Spinal cord (tissue), 4 donors: Measurements from ENCODE around the gene PCSK9. TPM values are rescaled to one million over a fixed set of nuclear protein-coding genes. Genes with fewer than 3 reads are reported as not detected.

Experiments used
- polyA plus RNA-seq, 2 donors: library from polyadenylated mRNA; unstranded; fragments of 120-200 nt; gene quantifications; one replicate each; pipeline ENCODE4 v1.2.1, GENCODE V29; 2013; ENCODE audit not compliant: insufficient read length in 2 of 2
- total RNA-seq, 2 donors: library from RNA; depleted of rRNA in 1 of 2; stranded (reverse); fragments of 120-200 nt in 1 of 2; fragments of >200 nt in 1 of 2; gene quantifications; one replicate each; pipeline versions ENCODE4 v1.2.3 to v1.2.4, GENCODE V29; 2013 to 2014

PCSK9 gene
- total and polyA plus RNA-seq, 4 donors = 1.1 to 3.2 (median 1.4) TPM

Other genes starting within 250 kb of the PCSK9 start
- 1 to 10 TPM in 1 of 2 donors, under 1 TPM in 1; 0.59 to 1.2 TPM for gene TTC22, start 238.2 kb upstream of the PCSK9 start, total RNA-seq
- 1 to 10 TPM; 1.4 to 2.0 TPM for gene TTC22, start 238.2 kb upstream of the PCSK9 start, polyA plus RNA-seq
- 100 to 1,000 TPM in 1 of 2 donors, 10 to 100 TPM in 1; 73.2 to 103 TPM for gene DHCR24, start 152.4 kb upstream of the PCSK9 start, total RNA-seq
- 100 to 1,000 TPM; 122 to 138 TPM for gene DHCR24, start 152.4 kb upstream of the PCSK9 start, polyA plus RNA-seq
- under 1 TPM; 0.39 to 0.59 TPM for gene TMEM61, start 58.9 kb upstream of the PCSK9 start, total RNA-seq
- gene TMEM61, start 58.9 kb upstream of the PCSK9 start, polyA plus RNA-seq = 1 to 10 TPM; 1.2 to 1.3 TPM
- gene BSND, start 40.6 kb upstream of the PCSK9 start, total RNA-seq = not detected
- gene BSND, start 40.6 kb upstream of the PCSK9 start, polyA plus RNA-seq = under 1 TPM in 1 of 2 donors, not detected in 1; 0.06 TPM
- gene USP24, start 175.8 kb downstream of the PCSK9 start, total RNA-seq = 10 to 100 TPM; 42.5 to 70.6 TPM
- gene USP24, start 175.8 kb downstream of the PCSK9 start, polyA plus RNA-seq = 10 to 100 TPM; 45.0 to 48.8 TPM